Heart left ventricle (tissue), 16 donors: ENCODE measurements around the gene UACA. TPM values are rescaled to one million over a fixed set of nuclear protein-coding genes. Genes with fewer than 3 reads are reported as not detected.

Experiments used
- ATAC-seq, 4 donors: fragments of 200-7000 bp; cut with Tn5 transposase; one replicate each; pipeline ENCODE4 v1.9.1; 2020 to 2022; ENCODE audit warnings: moderate library complexity in 4 of 4, mild to moderate bottlenecking in 3 of 4, moderate number of reproducible peaks in 1 of 4
- DNase-seq, 5 donors: peaks; one replicate each; pipeline ENCODE4 v3.0.0-alpha.2; 2020
- H3K27ac ChIP-seq, 12 donors: fragments of 200-600 bp; sonication (generic) in 4 of 12; one replicate each; pipeline versions ENCODE4 v1.5.0 to v1.8.0; 2016 to 2022; ENCODE audit warnings: mild to moderate bottlenecking in 2 of 12
- H3K27me3 ChIP-seq, 9 donors: fragments of 200-600 bp; sonication (generic) in 2 of 9; one replicate each; pipeline versions ENCODE4 v1.5.1 to v1.8.0; 2016 to 2022; ENCODE audit warnings: mild to moderate bottlenecking in 3 of 9
- H3K36me3 ChIP-seq, 9 donors: fragments of 200-600 bp; sonication (generic) in 2 of 9; one replicate each; pipeline versions ENCODE4 v1.5.0 to v1.8.0; 2018 to 2022; ENCODE audit warnings: mild to moderate bottlenecking in 2 of 9
- H3K4me1 ChIP-seq, 12 donors: fragments of 200-600 bp; sonication (generic) in 4 of 12; one replicate each; pipeline versions ENCODE4 v1.5.0 to v1.8.0; 2016 to 2022; ENCODE audit warnings: mild to moderate bottlenecking in 3 of 12
- H3K4me3 ChIP-seq, 12 donors: fragments of 200-600 bp; sonication (generic) in 4 of 12; one replicate each; pipeline versions ENCODE4 v1.5.0 to v1.8.0; 2017 to 2022; ENCODE audit warnings: mild to moderate bottlenecking in 9 of 12, moderate library complexity in 4 of 12
- H3K9me3 ChIP-seq, 12 donors: fragments of 200-600 bp; sonication (generic) in 4 of 12; one replicate each; pipeline versions ENCODE4 v1.5.0 to v1.8.0; 2016 to 2022; ENCODE audit warnings: mild to moderate bottlenecking in 1 of 12
- CTCF ChIP-seq, 12 donors: fragments of 200-600 bp; sonication (generic) in 4 of 12; IDR thresholded peaks; one replicate each; pipeline versions ENCODE4 v1.5.0 to v1.8.0; 2018 to 2022; ENCODE audit warnings: antibody characterized with exemption in 12 of 12, mild to moderate bottlenecking in 5 of 12
- POLR2A ChIP-seq, 2 donors: fragments of 450-650 bp; IDR thresholded peaks; one replicate each; pipeline ENCODE4 v1.6.1; 2017; ENCODE audit warnings: antibody characterized with exemption in 2 of 2, mild to moderate bottlenecking in 2 of 2, moderate library complexity in 2 of 2
- WGBS, 4 donors: extraction: QIAGEN DNeasy Blood & Tissue Kit in 2 of 4; methylation state at CpG; one replicate each; pipeline versions ENCODE4 v1.1.5 to v1.1.7; 2013 to 2018; 5-methylcytosine and 5-hydroxymethylcytosine counted together
- intact Hi-C, 10 donors: fragments of 100-400 bp; cut with DNase I; formaldehyde crosslinking; loops; one replicate each; pipeline versions ENCODE4 v1.11.1 to v1.14.2; 2022
- polyA plus RNA-seq, 2 donors: library from polyadenylated mRNA; stranded (reverse); fragments of 200-250 nt; gene quantifications; one replicate each; pipeline ENCODE4 v1.2.3, GENCODE V29; 2013
- total RNA-seq, 9 donors: library from RNA; depleted of rRNA in 2 of 9; stranded (reverse); fragments of >200 nt in 2 of 9; fragmentation: NEBNext Ultra II Directional in 3 of 9; extraction: Animal tissue kit (Norgen Biotek cat#: 25700) in 3 of 9; gene quantifications; one replicate each; pipeline versions ENCODE4 v1.1.0 to v1.2.4, GENCODE V29; 2016 to 2023
- donor health status: ischemic (EF 13 %, LVEDD 7.1; RV severe dilation, severe dysfunction).
- donor health status: healthy with polysubstance abuse.
- donor health status: DM: no; HTN: yes; CAD: no.
- donor health status: DM: no; HTN: no; CAD: no.
- donor health status: ischemic (EF 25% LVEDD 6.9; RV normal size, moderate dysfunction).
- donor health status: ischemic (EF 25% LVEDD 5.7; RV mildly dilated, moderate dysfunction).
- donor health status: healthy.
- donor health status: DM: yes; HTN: yes; CAD: no.
- donor health status: ischemic (EF 35%, LVEDD 5.7; RV mildly dilated, moderate dysfunction).
- donor health status: nonischemic (EF 11% LVEDD 7.7; RV severe dilation, severe dysfunction).
- donor health status: DM: yes; HTN: yes; CAD: no.
- donor health status: PGD.
- donor health status: ischemic (EF 29% LVEDD 5.4; RV normal size, mild dysfunction).
- donor health status: nonischemic (EF 23%, LVEDD 6.1; RV moderate dilation, normal function).

UACA gene
- total and polyA plus RNA-seq, 11 donors: 10.7 to 57.1 (median 49.0) TPM

- intact Hi-C loops: no loop called here
- WGBS, 4 donors: 66 to 72% (median 70%) methylated on average over 4 to 6 of the region's 6 CpGs
- no peak for TF ChIP-seq CTCF (IDR thresholded peaks at IDR 0.05)
- no peak for TF ChIP-seq POLR2A (IDR thresholded peaks at IDR 0.05)
- no peaks in the 10 kb centered on the region for H3K36me3 ChIP-seq
- no peaks in the 10 kb centered on the region for H3K27me3 ChIP-seq
- peaks cover 0 to 24% (median 4%) of the 10 kb centered on the region in 12 donors for H3K4me1 ChIP-seq
- no peaks in the 10 kb centered on the region for H3K9me3 ChIP-seq
- no peak overlapping the region for H3K4me3 ChIP-seq
- peak in 1 of 4 donors; percentile 30 for ATAC-seq
- DNase-seq: no peak
- peak overlapping the region in 4 of 12 donors; percentile 71 to 86 (median 84) for H3K27ac ChIP-seq
Measured at GRCh38 chr15:70793694-70794093, 30.3 kb upstream of the UACA start.

- intact Hi-C loops: no loop called here
- peak overlapping the region in 1 of 12 donors; percentile 7 for H3K27ac ChIP-seq
- H3K9me3 ChIP-seq: no peaks in the 10 kb centered on the region
- no peak overlapping the region for H3K4me3 ChIP-seq
- ATAC-seq (no peak), DNase-seq (no peak)
- 74 to 81% (median 77%) methylated on average over 2 of the region's 2 CpGs for WGBS, 4 donors
- peaks cover 0 to 23% (median 3%) of the 10 kb centered on the region in 12 donors for H3K4me1 ChIP-seq
- TF ChIP-seq CTCF (IDR thresholded peaks at IDR 0.05) (no peak), POLR2A (IDR thresholded peaks at IDR 0.05) (no peak)
- H3K36me3 ChIP-seq: no peaks in the 10 kb centered on the region
- H3K27me3 ChIP-seq: no peaks in the 10 kb centered on the region
Measured at GRCh38 chr15:70792171-70792573, 28.8 kb upstream of the UACA start.

- Histone ChIP-seq H3K4me1 (peaks cover 0 to 23% (median 3%) of the 10 kb centered on the region in 12 donors), H3K36me3 (no peaks in the 10 kb centered on the region), H3K27ac (no peak overlapping the region), H3K9me3 (no peaks in the 10 kb centered on the region), H3K4me3 (no peak overlapping the region), H3K27me3 (no peaks in the 10 kb centered on the region)
- ATAC-seq: no peak
- 76 to 92% (median 88%) methylated on average over 5 of the region's 5 CpGs for WGBS, 4 donors
- TF ChIP-seq POLR2A (IDR thresholded peaks at IDR 0.05) (no peak), CTCF (IDR thresholded peaks at IDR 0.05) (no peak)
- DNase-seq: no peak
- intact Hi-C loops: no loop called here
Measured at GRCh38 chr15:70791259-70791658, 27.9 kb upstream of the UACA start.

GRCh38 chr15:70789213-70789612, 25.9 kb upstream of the UACA start:
- H3K27ac ChIP-seq: no peak overlapping the region
- no peaks in the 10 kb centered on the region for H3K9me3 ChIP-seq
- 77 to 90% (median 85%) methylated on average over 4 of the region's 4 CpGs for WGBS, 4 donors
- intact Hi-C loops: no loop called here
- DNase-seq: no peak
- H3K4me1 ChIP-seq: peaks cover 0 to 14% (median 0%) of the 10 kb centered on the region in 12 donors
- H3K4me3 ChIP-seq: no peak overlapping the region
- TF ChIP-seq POLR2A (IDR thresholded peaks at IDR 0.05) (no peak), CTCF (IDR thresholded peaks at IDR 0.05) (no peak)
- H3K36me3 ChIP-seq: no peaks in the 10 kb centered on the region
- no peaks in the 10 kb centered on the region for H3K27me3 ChIP-seq
- ATAC-seq: no peak
